Measurements from ENCODE around the gene TMEM147.

The TMEM147 gene

DNA sequence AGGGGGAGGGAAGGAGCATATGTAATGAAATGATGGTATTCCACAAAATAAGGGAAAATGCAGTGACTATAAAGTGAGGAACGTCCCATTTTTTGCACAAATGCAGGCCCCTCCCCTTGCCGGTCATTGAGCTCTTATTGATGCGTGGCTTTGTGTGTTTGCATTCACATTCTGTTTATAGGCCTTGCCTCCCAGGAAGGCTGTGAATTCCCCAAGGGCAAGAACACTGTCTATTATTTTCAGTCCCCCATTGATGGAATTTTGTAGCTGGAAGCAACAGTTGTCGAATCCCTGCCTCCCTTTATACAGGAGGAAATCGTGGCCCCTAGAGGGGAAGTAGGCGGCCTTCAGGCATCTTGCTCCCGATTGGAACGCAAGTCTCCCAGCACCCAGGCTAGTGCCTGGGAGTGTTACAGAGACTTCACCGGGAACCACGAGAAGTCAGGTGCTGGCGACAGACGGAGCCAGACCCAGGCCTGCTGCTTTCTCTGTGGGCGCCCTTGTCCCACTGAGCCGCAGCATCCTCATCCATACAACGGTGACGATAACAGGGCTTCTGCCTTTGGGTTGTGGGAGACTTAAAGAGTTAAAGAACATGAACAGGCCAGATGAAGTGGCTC, 24.2 kb upstream of the TMEM147 start:
- DNase-seq, result no peak

DNA sequence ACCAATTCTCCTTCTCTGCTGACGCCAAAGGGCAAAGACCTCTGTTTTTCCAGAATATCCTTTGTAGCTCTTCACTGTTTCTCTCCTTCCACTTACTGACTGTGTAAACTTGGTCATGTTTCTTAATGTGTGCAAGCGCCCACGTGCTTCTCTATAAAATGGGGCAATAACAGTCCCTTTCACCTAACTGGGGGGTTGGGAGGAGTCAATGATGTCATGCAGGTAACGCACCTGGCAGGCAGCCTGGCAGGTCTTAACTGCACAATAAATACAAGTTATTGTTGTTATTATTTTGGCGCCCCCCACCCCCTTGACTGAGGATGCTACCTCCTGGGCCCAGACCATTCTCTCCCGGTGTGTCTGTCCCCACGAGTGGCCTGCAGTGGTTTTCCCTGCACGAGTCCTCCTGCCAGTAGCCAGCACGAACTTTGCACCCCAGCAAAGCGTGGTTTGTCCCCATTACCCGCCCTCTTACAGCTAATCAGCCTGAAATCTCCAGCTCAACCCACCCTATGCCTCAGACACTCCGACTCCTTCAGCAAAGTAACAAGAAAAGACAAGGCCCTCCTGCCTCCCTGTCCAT, 22.6 kb upstream of the TMEM147 start:
- no peak for DNase-seq

DNA sequence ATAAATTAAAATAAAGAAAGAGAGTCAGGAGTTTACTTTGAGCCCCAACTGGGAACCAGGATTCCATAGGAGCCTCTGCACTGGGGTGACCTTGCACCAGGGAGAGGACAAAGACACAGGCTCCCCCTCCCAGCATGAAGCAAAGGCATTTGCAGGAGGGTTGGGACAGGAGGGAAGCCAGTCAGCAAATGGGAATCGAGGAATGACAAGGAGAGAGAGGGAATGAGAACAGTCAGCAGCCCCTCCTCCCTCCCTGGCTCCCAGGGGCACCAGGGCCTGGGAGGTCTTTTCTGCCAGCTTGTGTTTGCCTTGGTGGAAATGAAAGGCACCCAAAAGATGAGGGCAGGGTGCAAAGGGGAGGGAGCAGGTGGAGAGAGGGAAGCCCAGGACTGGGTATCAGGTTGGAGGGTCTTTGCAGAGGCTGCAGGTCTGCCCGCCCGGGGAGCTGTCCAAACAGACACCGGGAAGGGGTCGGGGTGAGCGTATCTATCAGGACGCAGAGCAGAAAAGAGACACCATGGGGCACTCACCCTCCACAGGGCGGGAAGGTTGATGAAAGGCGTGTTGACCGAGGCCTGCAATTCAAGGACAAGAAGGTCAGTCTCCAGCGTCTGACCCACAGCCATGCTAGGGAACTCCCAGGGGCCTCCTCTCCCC, 21.1 kb upstream of the TMEM147 start:
- DNase-seq, result no peak

DNA sequence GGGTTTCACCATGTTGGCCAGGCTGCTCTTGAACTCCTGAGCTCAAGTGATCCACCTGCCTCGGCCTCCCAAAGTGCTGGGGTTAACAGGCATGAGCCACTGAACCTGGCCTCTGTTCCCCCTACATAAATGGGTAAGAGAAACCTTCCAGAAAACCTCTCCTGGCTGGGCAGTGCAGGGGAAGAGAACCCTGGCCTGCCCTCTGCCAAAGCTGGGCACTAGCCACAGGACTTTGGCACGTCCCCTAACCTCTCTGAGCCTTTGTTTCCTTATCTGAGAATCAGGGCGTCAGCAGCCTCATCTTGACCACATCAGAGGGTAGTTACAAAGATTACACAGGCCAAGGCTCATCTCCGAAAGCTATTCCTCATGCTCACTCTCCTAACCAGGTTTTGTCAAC, 19.6 kb upstream of the TMEM147 start:
- no peak for DNase-seq

DNA sequence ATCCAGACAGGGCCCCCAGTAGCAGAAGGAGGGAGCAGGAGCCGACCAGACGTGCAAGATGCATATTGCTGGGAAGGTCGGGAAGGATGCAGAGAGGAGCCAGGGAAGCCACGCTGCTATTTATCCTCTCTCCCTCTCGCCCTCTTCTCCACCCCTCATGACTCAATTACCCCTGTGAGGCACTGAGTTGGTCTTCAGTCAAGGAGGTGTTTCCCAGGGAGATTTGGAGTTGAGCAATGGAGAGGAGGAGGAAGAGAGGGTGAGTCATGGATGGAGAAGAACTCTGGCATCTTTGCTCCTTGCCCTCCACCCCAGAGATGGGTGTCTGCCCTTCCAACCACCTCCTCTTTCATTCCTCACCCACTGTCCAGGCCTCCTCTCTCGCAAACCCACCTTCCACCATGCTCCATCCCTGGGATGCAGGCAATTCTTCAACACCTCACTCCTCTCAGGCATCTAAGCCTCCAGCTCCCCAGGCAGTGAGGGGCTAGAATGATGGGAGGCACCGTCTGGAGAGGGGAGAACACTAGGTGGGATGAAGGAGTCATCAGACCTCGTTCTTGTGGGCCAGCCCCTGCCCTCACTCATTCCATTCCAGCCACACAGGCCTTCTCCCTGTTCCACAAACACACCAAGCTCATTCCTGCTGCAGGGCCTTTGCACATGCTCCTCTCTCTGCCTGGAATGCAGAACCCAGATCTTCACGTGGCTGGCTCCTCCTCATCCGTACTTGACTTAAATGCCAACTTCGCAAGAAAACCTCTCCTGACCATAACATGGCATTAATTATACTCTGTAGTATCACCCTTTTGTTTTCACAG, 17.0 kb upstream of the TMEM147 start, which contains the start of gene SBSN:
TSS of gene SBSN (minus strand) at position 94 of the 821 bp plus-strand sequence. CDS start at position 64, 30 bp downstream.
- DNase-seq, result no peak

DNA sequence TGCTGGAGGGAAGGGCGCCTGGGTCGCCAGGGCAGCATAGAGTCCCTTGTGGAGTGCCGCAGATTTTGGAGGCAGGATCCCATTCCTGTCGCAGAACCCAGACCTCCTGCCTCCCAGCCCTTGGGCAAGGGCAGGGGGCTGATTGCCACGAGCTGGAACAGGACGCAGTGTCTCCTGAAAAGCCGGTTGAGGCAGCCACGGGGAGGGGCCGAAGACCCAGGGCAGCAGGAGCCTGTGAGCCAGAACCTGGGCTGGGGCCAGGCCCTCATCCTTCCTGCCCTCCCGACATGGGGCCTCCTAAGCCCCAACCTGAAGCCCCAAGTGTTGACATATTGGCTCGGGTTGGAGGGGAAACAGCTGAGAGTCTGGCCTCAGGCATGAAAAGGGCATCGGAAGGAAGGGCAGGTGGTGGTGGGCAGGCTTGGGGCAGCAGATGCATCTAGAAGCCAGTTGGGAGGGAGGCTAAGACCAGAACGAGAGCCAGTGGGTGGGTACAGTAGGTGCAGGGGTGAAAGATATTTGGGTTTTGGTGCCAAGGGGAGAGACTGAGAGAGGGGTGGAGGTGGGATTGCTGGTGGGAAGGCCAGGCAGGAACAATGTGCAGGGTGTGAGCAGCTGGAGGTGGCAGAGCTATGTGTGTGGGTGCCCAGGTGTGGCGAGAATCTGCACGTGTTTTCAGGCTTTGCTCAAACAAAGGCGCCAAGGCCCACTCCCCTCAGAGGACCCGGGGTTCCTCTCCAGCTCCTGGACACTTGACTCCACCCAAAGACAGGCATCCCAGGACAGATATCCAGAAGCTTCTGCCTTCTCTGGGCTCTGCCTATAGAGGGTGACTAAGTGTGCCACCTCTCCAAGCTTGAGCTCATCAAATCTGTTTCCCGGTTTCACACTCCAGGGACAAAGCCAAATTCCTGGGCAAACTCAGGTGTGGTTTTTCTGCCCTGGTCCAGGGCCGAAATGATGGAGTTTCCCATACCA, 15.9 kb upstream of the TMEM147 start:
- DNase-seq, result no peak

DNA sequence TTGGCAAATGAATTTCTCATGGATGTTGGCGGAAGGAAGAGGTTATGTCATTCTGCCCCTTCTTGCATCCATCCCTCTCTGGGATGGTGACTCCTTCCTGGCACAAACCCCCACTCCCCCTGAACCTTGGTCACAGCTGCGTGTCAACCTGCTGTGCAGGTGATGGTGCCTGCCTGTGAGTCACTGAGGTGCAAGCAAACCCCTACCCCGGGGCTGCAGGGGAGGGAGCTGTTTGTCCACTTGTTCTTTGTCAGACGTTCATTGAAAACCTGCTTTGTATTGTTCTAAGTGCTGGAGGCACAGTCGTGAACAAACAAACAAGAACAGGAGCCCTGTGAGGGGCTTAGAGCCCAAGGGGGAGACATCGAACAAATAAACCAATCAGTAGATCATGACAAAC, 14.1 kb upstream of the TMEM147 start:
- DNase-seq, result no peak

DNA sequence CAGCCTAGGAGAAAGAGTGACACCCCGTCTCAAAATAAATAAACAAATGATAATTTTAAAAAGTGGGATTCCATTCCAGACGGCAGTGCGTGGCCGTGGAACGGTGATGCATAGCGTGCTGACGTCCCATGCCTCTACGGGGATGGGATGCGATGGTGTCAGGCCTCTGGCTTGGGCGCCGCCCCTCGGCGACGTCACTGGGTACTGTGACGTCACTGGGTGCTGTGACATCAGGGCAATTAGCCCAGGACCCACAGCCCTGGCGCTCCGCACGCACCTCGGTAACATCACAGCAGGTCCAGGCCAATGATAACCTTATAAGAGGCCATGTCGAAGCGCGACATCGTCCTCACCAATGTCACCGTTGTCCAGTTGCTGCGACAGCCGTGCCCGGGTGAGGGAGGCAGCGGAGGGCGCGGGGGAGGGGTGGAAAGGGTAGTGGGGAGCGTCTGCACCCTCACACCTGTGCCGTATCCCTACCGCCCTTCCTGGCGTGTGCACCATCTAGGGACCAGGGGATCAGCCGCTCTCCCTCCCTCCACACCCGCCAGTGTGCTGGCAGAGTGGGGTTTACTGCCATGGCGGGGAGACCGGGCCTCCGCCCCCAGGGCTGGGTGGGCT, 12.1 kb upstream of the TMEM147 start, which contains the start of gene GAPDHS:
TSS of gene GAPDHS (plus strand) at position 256 of the 621 bp plus-strand sequence. CDS start at position 328, 72 bp downstream.
- DNase-seq, result no peak

DNA sequence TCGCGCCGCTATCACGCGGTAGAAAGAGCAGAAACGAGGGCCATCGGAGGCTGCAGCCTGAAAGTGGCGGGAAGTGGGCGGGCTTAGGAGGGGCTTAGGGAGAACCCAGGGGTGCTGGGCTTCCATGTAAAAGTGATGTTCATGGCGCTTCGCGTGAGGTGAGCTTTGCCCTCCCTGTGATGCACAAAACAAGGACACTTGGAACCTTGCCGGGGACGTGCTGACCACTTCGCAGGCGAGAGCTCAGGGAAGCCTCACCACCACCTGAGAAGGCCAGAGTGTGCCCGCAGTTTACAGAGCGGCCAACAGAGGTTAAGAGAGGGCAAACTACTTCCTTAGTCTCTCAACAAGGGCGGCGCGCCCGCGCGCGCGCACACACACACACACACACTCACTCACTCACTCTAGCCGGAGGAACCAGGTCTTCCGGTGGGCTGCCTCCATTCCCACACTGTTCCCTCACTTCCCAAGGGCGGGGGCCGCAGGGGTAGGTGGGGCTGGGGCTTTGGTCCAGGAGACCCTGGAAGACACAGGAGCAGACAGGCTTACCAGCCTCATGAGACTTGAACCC, 11.5 kb upstream of the TMEM147 start:
- DNase-seq, result no peak

DNA sequence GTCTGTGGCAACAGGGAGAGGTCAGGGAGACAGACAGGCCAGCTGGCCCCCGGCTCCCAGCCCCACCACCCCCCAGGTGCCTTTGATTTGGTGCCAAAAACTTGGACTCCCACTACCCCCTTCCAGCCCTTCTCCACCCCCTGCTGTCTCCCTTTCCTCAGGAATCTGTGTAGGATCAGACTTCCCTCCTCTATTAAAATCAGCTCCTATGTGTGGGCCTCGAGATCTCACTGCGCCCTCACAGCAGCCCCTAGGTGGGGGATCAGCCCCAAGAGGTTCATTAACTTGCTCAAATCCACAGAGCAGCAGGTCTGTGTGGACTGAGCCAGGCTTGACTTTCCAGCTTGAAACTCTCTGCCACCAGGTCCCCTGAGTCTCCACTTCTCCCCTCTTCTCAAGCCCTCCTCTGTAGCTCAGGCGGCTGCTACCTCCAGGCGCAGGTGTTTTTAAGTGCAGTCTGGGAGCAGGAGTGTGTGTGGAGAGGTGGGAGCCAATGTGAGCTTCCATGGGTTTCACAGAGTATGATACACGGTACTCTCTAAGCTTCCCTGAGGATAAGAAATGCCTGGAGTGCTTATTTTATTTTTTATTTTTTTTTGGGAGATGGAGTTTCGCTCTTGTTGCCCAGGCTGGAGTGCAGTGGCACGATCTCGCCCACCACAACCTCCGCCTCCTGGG, 10.5 kb upstream of the TMEM147 start:
- DNase-seq, result no peak

DNA sequence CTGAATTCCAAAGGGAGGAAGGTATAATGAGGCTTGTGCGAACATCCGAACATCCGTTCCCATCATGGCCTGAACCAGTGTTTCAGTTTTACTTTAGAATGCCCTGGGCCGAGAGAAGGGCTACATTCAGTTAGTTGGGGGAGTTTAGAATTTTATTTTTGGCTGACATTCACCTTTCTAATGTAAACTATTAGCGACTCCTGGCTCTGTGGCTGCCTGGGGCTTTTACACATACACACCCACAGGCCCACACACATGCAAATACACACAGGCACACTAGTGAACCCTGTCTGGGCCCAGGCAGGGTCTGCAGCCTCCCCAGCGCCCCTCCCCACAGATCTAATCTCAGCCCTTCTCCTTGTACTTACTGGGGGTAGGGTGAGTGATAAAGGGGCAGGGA, 6.1 kb upstream of the TMEM147 start:
- DNase-seq, result no peak

DNA sequence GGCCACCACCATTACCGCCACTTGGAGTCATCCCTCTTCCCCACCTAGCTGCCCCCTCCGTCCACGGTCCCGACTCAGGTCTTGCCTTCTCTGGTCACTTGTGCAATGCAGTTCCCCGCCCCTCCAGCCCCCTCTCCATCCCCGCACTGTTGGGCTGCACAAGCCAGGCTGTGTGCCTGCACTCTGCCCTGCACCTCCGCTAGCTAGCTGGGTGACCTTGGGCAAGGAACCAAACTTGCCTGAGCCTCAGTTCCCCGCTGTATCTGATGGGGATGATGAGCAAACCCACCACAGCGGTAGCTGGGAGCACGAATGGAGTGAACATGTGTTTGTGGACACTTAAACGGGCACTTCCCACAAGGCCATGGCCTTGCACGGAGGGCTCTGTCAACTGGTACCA, 5.6 kb upstream of the TMEM147 start:
- no peak for DNase-seq

DNA sequence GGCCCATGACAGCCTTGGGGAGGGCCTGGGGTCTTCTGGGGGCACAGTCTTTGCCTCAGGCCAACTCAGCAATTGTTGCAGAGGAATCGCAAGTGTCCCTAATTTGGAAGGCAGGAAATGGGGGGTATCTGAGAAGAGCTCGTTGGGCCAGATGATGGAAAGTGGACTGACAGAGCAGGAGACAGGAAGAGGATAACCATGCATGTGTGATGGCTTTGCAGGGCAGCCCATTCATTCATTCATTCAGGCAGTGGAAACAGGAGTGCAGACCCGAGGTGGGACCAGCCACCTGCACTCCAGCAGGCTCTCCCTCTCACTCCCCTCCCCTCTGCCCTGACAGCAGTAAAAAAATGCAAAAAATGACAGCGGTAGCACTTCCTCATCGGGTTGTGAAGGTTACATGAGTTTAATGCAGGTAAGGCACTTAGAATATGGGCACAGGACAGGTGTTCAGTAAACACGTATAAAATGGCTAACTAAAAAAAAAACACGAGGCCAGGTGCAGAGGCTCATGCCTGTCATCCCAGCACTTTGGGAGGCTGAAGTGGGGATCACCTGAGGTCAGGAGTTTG, 5.0 kb upstream of the TMEM147 start:
- DNase-seq, result no peak

DNA sequence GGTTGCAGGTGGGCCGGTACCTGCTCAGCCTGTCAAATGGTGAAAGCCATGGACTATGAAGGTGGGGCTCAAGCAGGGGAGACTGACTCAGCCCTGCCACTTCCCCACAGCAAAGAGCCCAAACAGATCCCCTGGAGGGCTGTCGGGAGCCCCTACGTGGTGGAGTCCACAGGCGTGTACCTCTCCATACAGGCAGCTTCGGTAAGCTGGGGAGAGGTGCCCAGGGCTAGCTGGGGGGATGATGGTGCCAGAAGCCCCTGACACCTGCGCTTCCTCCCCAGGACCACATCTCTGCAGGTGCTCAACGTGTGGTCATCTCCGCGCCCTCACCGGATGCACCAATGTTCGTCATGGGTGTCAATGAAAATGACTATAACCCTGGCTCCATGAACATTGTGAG, 3.2 kb upstream of the TMEM147 start:
- DNase-seq, result no peak

DNA sequence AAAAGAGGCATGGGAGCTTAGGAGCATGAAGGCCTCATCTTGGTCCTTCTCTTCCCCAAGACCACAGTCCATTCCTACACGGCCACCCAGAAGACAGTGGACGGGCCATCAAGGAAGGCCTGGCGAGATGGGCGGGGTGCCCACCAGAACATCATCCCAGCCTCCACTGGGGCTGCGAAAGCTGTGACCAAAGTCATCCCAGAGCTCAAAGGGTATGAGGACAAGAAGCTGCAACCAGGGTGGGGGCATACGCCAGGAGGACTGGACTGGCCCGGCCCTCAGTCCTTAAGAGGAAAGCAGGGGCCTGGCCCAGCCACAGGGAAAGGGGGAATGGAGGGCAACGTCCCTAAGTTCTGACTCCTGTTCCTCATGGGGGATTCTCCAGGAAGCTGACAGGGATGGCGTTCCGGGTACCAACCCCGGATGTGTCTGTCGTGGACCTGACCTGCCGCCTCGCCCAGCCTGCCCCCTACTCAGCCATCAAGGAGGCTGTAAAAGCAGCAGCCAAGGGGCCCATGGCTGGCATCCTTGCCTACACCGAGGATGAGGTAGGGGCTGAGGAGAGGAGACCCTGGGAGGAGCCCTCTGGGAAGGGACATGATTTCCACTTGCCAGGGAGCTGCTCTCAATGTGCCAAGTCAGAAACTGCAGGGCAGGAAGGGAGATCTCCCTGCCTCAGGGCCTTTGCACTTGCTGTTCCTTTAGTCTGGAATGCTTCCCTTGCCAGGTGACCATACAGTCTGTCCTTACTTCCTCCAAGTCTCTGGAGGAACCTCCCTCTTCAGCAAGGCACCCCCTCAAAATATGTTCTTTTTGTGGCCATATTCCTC, 1.9 kb upstream of the TMEM147 start:
- no peak for DNase-seq

DNA sequence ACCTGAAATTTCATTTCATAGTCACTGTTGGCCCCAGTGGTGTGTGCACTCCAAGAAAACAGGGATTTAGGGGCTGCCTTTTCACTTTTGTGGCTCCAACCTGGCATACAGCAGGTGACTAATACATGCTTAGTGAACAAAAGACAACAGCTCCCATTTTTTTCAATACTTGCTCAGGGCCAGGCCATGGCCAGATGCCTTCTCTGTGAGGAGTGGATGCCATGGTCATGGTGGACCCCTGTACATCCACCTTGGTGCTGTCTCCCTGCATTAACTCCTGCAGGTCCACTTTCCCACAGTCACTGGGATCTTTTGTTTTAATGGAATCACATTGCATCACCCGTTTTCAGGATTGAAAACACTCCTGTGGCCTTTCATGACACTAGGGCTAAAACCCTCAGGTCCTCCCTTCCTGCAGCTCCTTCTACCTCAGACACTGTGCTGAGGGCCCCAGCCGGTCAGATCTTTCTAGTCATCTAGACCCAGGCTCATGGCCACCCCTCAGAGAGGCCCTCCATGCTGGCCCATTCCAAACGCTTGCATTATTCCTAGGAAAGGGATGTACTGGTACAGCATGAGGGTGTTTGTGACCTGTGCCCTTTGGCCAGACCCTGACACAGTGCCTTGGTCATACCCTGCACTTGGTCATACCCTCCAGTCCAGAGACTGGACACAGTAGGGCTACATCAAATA, 1.2 kb upstream of the TMEM147 start:
- no peak for DNase-seq

DNA sequence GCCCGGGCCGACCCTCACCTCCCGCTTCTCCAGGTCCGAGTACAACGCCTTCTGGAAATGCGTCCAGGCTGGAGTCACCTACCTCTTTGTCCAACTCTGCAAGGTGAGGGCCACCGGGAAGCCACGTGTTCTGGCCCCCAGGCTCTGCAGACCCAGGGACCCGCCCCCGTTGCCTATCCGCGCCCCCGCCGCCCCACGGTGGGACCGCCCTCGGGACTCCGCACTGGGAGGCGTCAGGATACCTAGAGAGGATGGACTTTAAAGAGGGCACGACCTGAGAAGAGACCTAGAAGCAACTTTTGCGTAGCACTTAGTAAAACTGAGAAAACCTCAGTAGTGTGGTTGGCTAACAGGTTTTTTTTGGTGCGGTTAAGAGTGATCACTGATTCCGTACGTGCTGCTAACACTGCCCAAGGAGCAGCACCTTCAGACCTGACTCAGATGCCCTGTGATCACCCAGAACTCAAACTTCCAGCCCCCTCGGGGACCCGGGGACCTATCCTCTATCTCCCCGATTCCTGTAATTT, 492 bp downstream of the TMEM147 start:
- no peak for DNase-seq

DNA sequence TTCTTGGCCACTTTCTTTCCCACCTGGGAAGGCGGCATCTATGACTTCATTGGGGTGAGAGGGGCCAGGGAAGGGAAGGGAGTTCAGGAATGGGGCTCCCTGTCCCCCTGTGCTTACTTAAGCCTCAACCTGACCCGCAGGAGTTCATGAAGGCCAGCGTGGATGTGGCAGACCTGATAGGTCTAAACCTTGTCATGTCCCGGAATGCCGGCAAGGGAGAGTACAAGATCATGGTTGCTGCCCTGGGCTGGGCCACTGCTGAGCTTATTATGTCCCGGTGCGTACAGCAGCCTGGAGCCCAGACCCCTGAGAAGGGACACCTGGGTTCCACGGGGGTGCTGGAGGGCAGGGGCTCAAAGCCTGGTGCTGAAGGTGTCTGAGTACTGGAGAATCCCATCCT, 1.1 kb downstream of the TMEM147 start:
- no peak for DNase-seq

Measured in GF-D8 (cell line).